Measurements from ENCODE around the gene IP6K2.
"Not testable (repeated sequence)": the region's sequence is repeated elsewhere in the genome, so short reads cannot be mapped to it uniquely, and the experiment has no call there.

Gene IP6K2

GRCh38 chr3:48716982-48717746 is at the start of gene IP6K2:
TSS of gene IP6K2 (minus strand) at chr3:48717221. CDS start at chr3:48695291, 21,930 bp downstream.
- peak; percentile 99 for DNase-seq

- DNase-seq: no peak
Observed at GRCh38 chr3:48765376-48765775, 48.4 kb upstream of the IP6K2 start.

GRCh38 chr3:48762816-48763215 is 45.8 kb upstream of the IP6K2 start:
- no peak for DNase-seq

GRCh38 chr3:48759991-48760540 is 43.0 kb upstream of the IP6K2 start:
- not testable (repeated sequence) for DNase-seq

- not testable (repeated sequence) for DNase-seq
Observed at GRCh38 chr3:48759531-48759930, 42.5 kb upstream of the IP6K2 start.

GRCh38 chr3:48759071-48759470 is 42.0 kb upstream of the IP6K2 start:
- DNase-seq: no peak

- no peak for DNase-seq
Observed at GRCh38 chr3:48756640-48757039, 39.6 kb upstream of the IP6K2 start.

- no peak for DNase-seq
Observed at GRCh38 chr3:48750856-48751255, 33.8 kb upstream of the IP6K2 start.

GRCh38 chr3:48748754-48749153 is 31.7 kb upstream of the IP6K2 start:
- no peak for DNase-seq

- DNase-seq: no peak
Observed at GRCh38 chr3:48747706-48748105, 30.7 kb upstream of the IP6K2 start.

GRCh38 chr3:48747015-48747615 is 30.1 kb upstream of the IP6K2 start:
- DNase-seq: no peak

- DNase-seq: no peak
Observed at GRCh38 chr3:48743773-48744172, 26.8 kb upstream of the IP6K2 start.

- not testable (repeated sequence) for DNase-seq
Observed at GRCh38 chr3:48741226-48741625, 24.2 kb upstream of the IP6K2 start.

GRCh38 chr3:48739955-48740823 is 23.2 kb upstream of the IP6K2 start:
- peak; percentile 56 for DNase-seq

GRCh38 chr3:48739617-48739954 is 22.6 kb upstream of the IP6K2 start:
- no peak for DNase-seq

GRCh38 chr3:48738926-48739616 is 22.1 kb upstream of the IP6K2 start:
- no peak for DNase-seq

GRCh38 chr3:48738144-48738536 is 21.1 kb upstream of the IP6K2 start:
- no peak for DNase-seq

GRCh38 chr3:48735075-48735767 is 18.2 kb upstream of the IP6K2 start:
- DNase-seq: not testable (repeated sequence)

GRCh38 chr3:48734541-48734940 is 17.5 kb upstream of the IP6K2 start:
- not testable (repeated sequence) for DNase-seq

- DNase-seq: not testable (repeated sequence)
Observed at GRCh38 chr3:48733752-48734518, 16.9 kb upstream of the IP6K2 start.

- no peak for DNase-seq
Observed at GRCh38 chr3:48727511-48727910, 10.5 kb upstream of the IP6K2 start.
